Right atrium auricular region (tissue), 2 donors: Measurements from ENCODE around the gene PNPT1. TPM values are rescaled to one million over a fixed set of nuclear protein-coding genes. Genes with fewer than 3 reads are reported as not detected.
"Not testable (repeated sequence)": the region's sequence is repeated elsewhere in the genome, so short reads cannot be mapped to it uniquely, and the experiment has no call there.

Experiments used
- DNase-seq: peaks from one replicate; pipeline ENCODE4 v3.0.0-alpha.2; 2019; ENCODE audit warnings: low spot score
- H3K27ac ChIP-seq, 2 donors: fragments of 200-600 bp; sonication (generic); 1 replicate in 1 of 2; 2 replicates in 1 of 2; pipeline ENCODE4 v1.5.1; 2016 to 2019
- H3K27me3 ChIP-seq, 2 donors: fragments of 200-600 bp; sonication (generic); one replicate each; pipeline versions ENCODE4 v1.5.1 to v1.6.0; 2017 to 2019
- H3K36me3 ChIP-seq: fragments of 200-600 bp; sonication (generic); one replicate; pipeline ENCODE4 v1.5.1; 2016
- H3K4me1 ChIP-seq, 2 donors: fragments of 200-600 bp; sonication (generic); one replicate each; pipeline versions ENCODE4 v1.5.1 to v1.6.0; 2017 to 2019
- H3K4me3 ChIP-seq, 2 donors: fragments of 200-600 bp; sonication (generic); 1 replicate in 1 of 2; 2 replicates in 1 of 2; pipeline ENCODE4 v1.5.1; 2017 to 2019; ENCODE audit warnings: mild to moderate bottlenecking in 1 of 2, moderate library complexity in 1 of 2
- H3K9me3 ChIP-seq, 2 donors: fragments of 200-600 bp; sonication (generic); one replicate each; pipeline ENCODE4 v1.5.1; 2019
- CTCF ChIP-seq, 2 donors: fragments of 200-600 bp; sonication (generic); IDR thresholded peaks; one replicate each; pipeline ENCODE4 v1.5.1; 2019; ENCODE audit warnings: antibody characterized with exemption in 2 of 2
- total RNA-seq, 2 donors: library from RNA; depleted of rRNA; stranded (reverse); fragments of >200 nt; gene quantifications; one replicate each; pipeline ENCODE4 v1.1.0, GENCODE V29; 2016

Gene PNPT1
- total RNA-seq, 2 donors from 2014 or later, result 8.1 to 11.9 TPM

GRCh38 chr2:55601849-55602248, 91.8 kb downstream of the PNPT1 start:
- no peak overlapping the region for H3K27ac ChIP-seq
- H3K36me3 ChIP-seq, result peaks cover 28% of the 10 kb centered on the region

GRCh38 chr2:55598056-55598795, 95.4 kb downstream of the PNPT1 start:
- no peak for DNase-seq
- no peaks in the 10 kb centered on the region for H3K9me3 ChIP-seq
- H3K27me3 ChIP-seq, result no peaks in the 10 kb centered on the region
- no peak for TF ChIP-seq CTCF (IDR thresholded peaks at IDR 0.05)
- H3K36me3 ChIP-seq, result peaks cover 31% of the 10 kb centered on the region
- peaks cover 0 to 8% of the 10 kb centered on the region in 2 donors for H3K4me1 ChIP-seq
- no peak overlapping the region for H3K27ac ChIP-seq
- no peak overlapping the region for H3K4me3 ChIP-seq

More at GRCh38 chr2:55601849-55602248, 91.8 kb downstream of the PNPT1 start:
- TF ChIP-seq CTCF (IDR thresholded peaks at IDR 0.05), result no peak
- no peak overlapping the region for H3K4me3 ChIP-seq
- peaks cover 0 to 15% of the 10 kb centered on the region in 2 donors for H3K4me1 ChIP-seq
- DNase-seq, result no peak
- no peaks in the 10 kb centered on the region for H3K9me3 ChIP-seq
- no peaks in the 10 kb centered on the region for H3K27me3 ChIP-seq

DNA sequence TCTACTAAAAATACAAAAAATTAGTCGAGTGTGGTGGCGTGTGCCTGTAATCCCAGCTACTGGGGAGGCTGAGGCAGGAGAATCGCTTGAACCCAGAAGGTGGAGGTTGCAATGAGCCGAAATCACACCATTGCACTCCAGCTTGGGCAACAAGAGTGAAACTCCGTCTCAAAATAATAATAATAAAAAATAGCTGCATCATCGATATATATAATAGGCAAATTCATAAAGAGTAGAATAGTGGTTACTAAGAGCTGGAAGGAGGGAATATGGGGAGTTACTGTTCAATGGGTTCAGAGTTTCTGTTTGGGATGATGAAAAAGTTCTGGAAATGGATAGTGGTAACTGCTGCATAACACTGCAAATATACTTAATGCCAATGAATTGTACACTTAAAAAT, 96.8 kb downstream of the PNPT1 start:
- not testable (repeated sequence) for H3K9me3 ChIP-seq, H3K27ac ChIP-seq, H3K27me3 ChIP-seq, DNase-seq, H3K4me3 ChIP-seq, H3K4me1 ChIP-seq
- peaks cover 22% of the 10 kb centered on the region for H3K36me3 ChIP-seq

GRCh38 chr2:55595536-55595935, 98.1 kb downstream of the PNPT1 start:
- no peaks in the 10 kb centered on the region for H3K9me3 ChIP-seq
- peaks cover 22% of the 10 kb centered on the region for H3K36me3 ChIP-seq
- H3K4me1 ChIP-seq, result no peaks in the 10 kb centered on the region
- H3K27me3 ChIP-seq, result no peaks in the 10 kb centered on the region
- no peak overlapping the region for H3K4me3 ChIP-seq
- H3K27ac ChIP-seq, result no peak overlapping the region
- no peak for TF ChIP-seq CTCF (IDR thresholded peaks at IDR 0.05)
- no peak for DNase-seq

DNA sequence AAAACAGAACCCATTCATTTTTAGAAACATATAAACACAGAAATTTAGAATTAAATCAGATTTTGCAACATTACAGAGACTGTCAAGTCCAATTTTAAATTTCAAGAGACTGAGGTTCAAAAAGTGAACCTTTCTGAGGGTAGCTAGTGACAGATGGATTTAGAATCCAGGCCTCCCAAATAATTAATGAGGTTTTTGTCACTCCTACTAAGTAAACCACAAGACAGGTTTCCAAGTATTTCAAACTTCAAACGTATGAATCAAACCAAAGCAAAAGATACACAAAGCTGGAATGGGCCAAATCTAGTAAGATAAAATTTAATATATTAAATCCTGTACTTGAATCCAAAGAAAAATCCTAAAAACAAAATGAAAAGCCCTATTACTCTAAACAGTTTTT, 101.5 kb downstream of the PNPT1 start:
- Histone ChIP-seq H3K4me3 (no peak overlapping the region), H3K27ac (no peak overlapping the region), H3K4me1 (no peaks in the 10 kb centered on the region), H3K27me3 (no peaks in the 10 kb centered on the region), H3K9me3 (no peaks in the 10 kb centered on the region), H3K36me3 (peaks cover 17% of the 10 kb centered on the region)
- no peak for TF ChIP-seq CTCF (IDR thresholded peaks at IDR 0.05)
- DNase-seq, result no peak

- TF ChIP-seq CTCF (IDR thresholded peaks at IDR 0.05), result no peak
- Histone ChIP-seq H3K4me1 (no peaks in the 10 kb centered on the region), H3K27me3 (no peaks in the 10 kb centered on the region), H3K9me3 (no peaks in the 10 kb centered on the region), H3K4me3 (no peak overlapping the region), H3K27ac (no peak overlapping the region), H3K36me3 (peaks cover 13% of the 10 kb centered on the region)
- DNase-seq, result no peak
Observed at GRCh38 chr2:55590810-55591440, 102.7 kb downstream of the PNPT1 start.
